ENCODE measurements around the gene WIF1.
A peak's percentile ranks its signal among the peaks of the same experiment; 100 is the strongest.

- TF ChIP-seq BCL11A (IDR thresholded peaks at IDR 0.05; ENCODE audit: low read depth, low read length): no peak
- TF ChIP-seq GATAD2B (conservative IDR thresholded peaks at IDR 0.05; ENCODE audit: low read depth): no peak
- TF ChIP-seq CTCF (IDR thresholded peaks at IDR 0.05 in 2 of 3, conservative IDR thresholded peaks at IDR 0.05 in 1 of 3; ENCODE audit: control insufficient read depth in 2 of 3, extremely low read depth in 1 of 3, insufficient read depth in 1 of 3, low read depth in 3 of 3, low read length in 3 of 3): peak; percentile 42 to 64 (median 48); a peak in 5 of 6 replicates
- no peak for TF ChIP-seq POLR2A (IDR thresholded peaks at IDR 0.05; ENCODE audit: low read depth, low read length)
- TF ChIP-seq SMAD5 (IDR thresholded peaks at IDR 0.05; ENCODE audit: low read depth): no peak
- no peak for TF ChIP-seq YY1 (IDR thresholded peaks at IDR 0.05; ENCODE audit: low read depth, low read length)
- TF ChIP-seq E4F1 (IDR thresholded peaks at IDR 0.05; ENCODE audit: borderline replicate concordance, partially characterized antibody): no peak
- TF ChIP-seq TCF3 (IDR thresholded peaks at IDR 0.05; ENCODE audit: borderline replicate concordance, insufficient read depth, low read depth, low read length): no peak
- no peak for TF ChIP-seq PBX3 (IDR thresholded peaks at IDR 0.05; ENCODE audit: insufficient replicate concordance, low read depth, low read length)
- no peak for TF ChIP-seq EED (IDR thresholded peaks at IDR 0.05; ENCODE audit: low read depth)
- no peak for TF ChIP-seq ASH2L (IDR thresholded peaks at IDR 0.05; ENCODE audit: borderline replicate concordance, low read depth)
- no peak for TF ChIP-seq EZH2 (IDR thresholded peaks at IDR 0.05; ENCODE audit: borderline replicate concordance, control insufficient read depth, low read depth, low read length)
- TF ChIP-seq ZNF217 (IDR thresholded peaks at IDR 0.05): no peak
- no peak for TF ChIP-seq RFX5 (IDR thresholded peaks at IDR 0.05; ENCODE audit: low read depth, low read length)
Observed at GRCh38 chr12:65123435-65124063, 2.4 kb upstream of the WIF1 start.
